GM13977 (cell line): ENCODE data around the gene MAP3K4.

Experiments used
- DNase-seq: peaks from one replicate; pipeline ENCODE4 v3.0.0; 2012; ENCODE audit warnings: low spot score
- CTCF ChIP-seq: IDR thresholded peaks from 2 replicates; pipeline ENCODE4 v1.5.1; 2012; ENCODE audit warnings: mild to moderate bottlenecking, control low read depth; ENCODE audit not compliant: insufficient read depth; ENCODE audit errors: extremely low read depth, missing control alignments
- in situ Hi-C: fragments of 300-500 bp; cut with MboI; formaldehyde crosslinking; loops from one replicate; pipeline ENCODE4 v1.12.0; 2022; ENCODE audit warnings: low sequenced_read_pairs, low pct_unique_long_range_greater_than_20kb, mixed read lengths, inconsistent platforms; ENCODE audit not compliant: unreplicated experiment

Gene MAP3K4

GRCh38 chr6:161132384-161132783, 140.8 kb downstream of the MAP3K4 start:
- in situ Hi-C loops: loop anchor here (25.0 kb wide), 1 partner anchor 230 kb away; no protein-coding TSS in a partner anchor
- DNase-seq: no peak
- TF ChIP-seq CTCF: no peak

- DNase-seq: no peak
- in situ Hi-C loops: loop anchor here (25.0 kb wide), 1 partner anchor 228 kb away; no protein-coding TSS in a partner anchor
- no peak for TF ChIP-seq CTCF
Observed at GRCh38 chr6:161133963-161134362, 142.4 kb downstream of the MAP3K4 start.

GRCh38 chr6:161134550-161135298, 143.2 kb downstream of the MAP3K4 start:
- TF ChIP-seq CTCF: no peak
- DNase-seq: no peak
- in situ Hi-C loops: loop anchor here (25.0 kb wide), 1 partner anchor 228 kb away; no protein-coding TSS in a partner anchor

GRCh38 chr6:161135695-161136591, 144.4 kb downstream of the MAP3K4 start:
- no peak for TF ChIP-seq CTCF
- no peak for DNase-seq
- in situ Hi-C loops: loop anchor here (25.0 kb wide), 1 partner anchor 226 kb away; no protein-coding TSS in a partner anchor

GRCh38 chr6:161136655-161137054, 145.1 kb downstream of the MAP3K4 start:
- in situ Hi-C loops: loop anchor here (25.0 kb wide), 1 partner anchor 226 kb away; no protein-coding TSS in a partner anchor
- TF ChIP-seq CTCF: no peak

GRCh38 chr6:161137320-161137719, 145.8 kb downstream of the MAP3K4 start:
- no peak for DNase-seq
- TF ChIP-seq CTCF: no peak
- in situ Hi-C loops: loop anchor here (25.0 kb wide), 1 partner anchor 225 kb away; no protein-coding TSS in a partner anchor

More at GRCh38 chr6:161136655-161137054, 145.1 kb downstream of the MAP3K4 start:
- no peak for DNase-seq
